ENCODE measurements around the gene ZFHX3.

DNA sequence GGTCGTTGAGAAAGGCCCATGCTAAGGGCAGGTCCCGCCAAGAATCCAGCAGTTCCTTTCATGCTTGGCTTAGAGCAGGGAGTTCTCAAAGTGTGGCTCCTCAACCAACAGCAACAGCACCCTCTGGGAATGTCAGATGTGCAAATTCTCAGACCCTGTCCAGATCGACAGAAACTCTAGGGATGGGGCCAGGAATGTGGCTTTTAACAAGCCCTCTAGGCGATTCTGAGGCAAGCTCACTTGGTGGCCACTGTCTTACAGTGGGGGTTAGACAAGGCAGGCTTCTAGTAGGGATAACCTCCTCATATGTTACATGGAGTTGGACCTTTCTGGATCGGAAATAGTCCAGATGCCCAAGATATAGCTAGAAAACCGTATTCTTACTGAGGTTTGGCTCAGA lies 144.8 kb downstream of the ZFHX3 start:
- TF ChIP-seq, protein P1, sequence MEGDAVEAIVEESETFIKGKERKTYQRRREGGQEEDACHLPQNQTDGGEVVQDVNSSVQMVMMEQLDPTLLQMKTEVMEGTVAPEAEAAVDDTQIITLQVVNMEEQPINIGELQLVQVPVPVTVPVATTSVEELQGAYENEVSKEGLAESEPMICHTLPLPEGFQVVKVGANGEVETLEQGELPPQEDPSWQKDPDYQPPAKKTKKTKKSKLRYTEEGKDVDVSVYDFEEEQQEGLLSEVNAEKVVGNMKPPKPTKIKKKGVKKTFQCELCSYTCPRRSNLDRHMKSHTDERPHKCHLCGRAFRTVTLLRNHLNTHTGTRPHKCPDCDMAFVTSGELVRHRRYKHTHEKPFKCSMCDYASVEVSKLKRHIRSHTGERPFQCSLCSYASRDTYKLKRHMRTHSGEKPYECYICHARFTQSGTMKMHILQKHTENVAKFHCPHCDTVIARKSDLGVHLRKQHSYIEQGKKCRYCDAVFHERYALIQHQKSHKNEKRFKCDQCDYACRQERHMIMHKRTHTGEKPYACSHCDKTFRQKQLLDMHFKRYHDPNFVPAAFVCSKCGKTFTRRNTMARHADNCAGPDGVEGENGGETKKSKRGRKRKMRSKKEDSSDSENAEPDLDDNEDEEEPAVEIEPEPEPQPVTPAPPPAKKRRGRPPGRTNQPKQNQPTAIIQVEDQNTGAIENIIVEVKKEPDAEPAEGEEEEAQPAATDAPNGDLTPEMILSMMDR (IDR thresholded peaks at IDR 0.05) = no peak
- TF ChIP-seq POLR2A (IDR thresholded peaks at IDR 0.05) = no peak

Data from right lobe of liver (tissue), 4 donors.